H1 (cell line): ENCODE measurements around the gene PAXX.

Experiments
- ATF2 ChIP-seq: IDR thresholded peaks from 2 replicates; pipeline ENCODE4 v1.6.1; 2012; ENCODE audit warnings: low read length, inconsistent platforms
- CEBPB ChIP-seq: IDR thresholded peaks from 2 replicates; pipeline ENCODE4 v1.6.1; 2012; ENCODE audit warnings: low read depth, low read length
- CTCF ChIP-seq, 3 experiments: IDR thresholded peaks; 1 replicate in 2 of 3; 2 replicates in 1 of 3; pipeline versions ENCODE4 v1.5.1 to v1.6.1; 2011; ENCODE audit warnings: low read length in 3 of 3, mild to moderate bottlenecking in 3 of 3, inconsistent platforms in 2 of 3, low read depth in 1 of 3, moderate library complexity in 1 of 3; ENCODE audit not compliant: insufficient read depth in 1 of 3; ENCODE audit errors: control extremely low read depth in 1 of 3
- EP300 ChIP-seq, 2 experiments: IDR thresholded peaks; 1 replicate in 1 of 2; 2 replicates in 1 of 2; pipeline ENCODE4 v1.6.1; 2011 to 2012; ENCODE audit warnings: low read depth in 2 of 2, low read length in 2 of 2, mild to moderate bottlenecking in 2 of 2, borderline replicate concordance in 1 of 2, inconsistent platforms in 1 of 2, moderate library complexity in 1 of 2
- EZH2 ChIP-seq: fragments of 200-600 bp; sonication (generic); IDR thresholded peaks from 2 replicates; pipeline ENCODE4 v1.7.1; 2012; ENCODE audit warnings: low read depth, mild to moderate bottlenecking, moderate library complexity, low read length, inconsistent platforms; ENCODE audit not compliant: severe bottlenecking
- JUND ChIP-seq: IDR thresholded peaks from 2 replicates; pipeline ENCODE4 v1.6.1; 2011; ENCODE audit warnings: mild to moderate bottlenecking, improper control_type of control experiment, low read length
- KDM5A ChIP-seq: fragments of 200-600 bp; IDR thresholded peaks from 2 replicates; pipeline ENCODE4 v1.7.1; 2012; ENCODE audit warnings: mild to moderate bottlenecking, low read length, inconsistent platforms, mixed read lengths
- MAX ChIP-seq: IDR thresholded peaks from 2 replicates; pipeline ENCODE4 v1.6.1; 2012; ENCODE audit warnings: inconsistent platforms
- NANOG ChIP-seq: IDR thresholded peaks from 2 replicates; pipeline ENCODE4 v1.6.1; 2011; ENCODE audit warnings: low read length, low read depth, mild to moderate bottlenecking, inconsistent platforms; ENCODE audit not compliant: insufficient read depth, poor library complexity, severe bottlenecking
- POLR2A ChIP-seq, 2 experiments: IDR thresholded peaks; 1 replicate in 1 of 2; 2 replicates in 1 of 2; pipeline ENCODE4 v1.6.1; 2011; ENCODE audit warnings: low read depth in 2 of 2, low read length in 2 of 2, mild to moderate bottlenecking in 2 of 2; ENCODE audit errors: control extremely low read depth in 1 of 2
- POLR2AphosphoS5 ChIP-seq: IDR thresholded peaks from 2 replicates; pipeline ENCODE4 v1.6.1; 2011; ENCODE audit warnings: low read depth, low read length
- RAD21 ChIP-seq, 2 experiments: IDR thresholded peaks in 1 of 2; conservative IDR thresholded peaks in 1 of 2; 2 replicates each; pipeline ENCODE4 v1.6.1; 2011; ENCODE audit warnings: low read depth in 2 of 2, low read length in 2 of 2, improper control_type of control experiment in 1 of 2, inconsistent platforms in 1 of 2, mild to moderate bottlenecking in 1 of 2, moderate library complexity in 1 of 2
- SIRT6 ChIP-seq: IDR thresholded peaks from one replicate; pipeline ENCODE4 v1.7.1; 2012; ENCODE audit warnings: low read length, inconsistent platforms
- TCF12 ChIP-seq: IDR thresholded peaks from 2 replicates; pipeline ENCODE4 v1.6.1; 2011; ENCODE audit warnings: low read depth, mild to moderate bottlenecking, low read length

GRCh38 chr9:136971746-136972145 is 20.5 kb upstream of the PAXX start:
- TF ChIP-seq CTCF (IDR thresholded peaks at IDR 0.05; ENCODE audit: control extremely low read depth in 1 of 3, insufficient read depth in 1 of 3, low read depth in 1 of 3, low read length in 3 of 3) (no peak), ATF2 (no peak), POLR2A (IDR thresholded peaks at IDR 0.05; ENCODE audit: control extremely low read depth in 1 of 2, low read depth in 2 of 2, low read length in 2 of 2) (no peak), KDM5A (no peak), CEBPB (no peak), EP300 (IDR thresholded peaks at IDR 0.05; ENCODE audit: borderline replicate concordance in 1 of 2, low read depth in 2 of 2, low read length in 2 of 2) (no peak), EZH2 (no peak), NANOG (no peak), JUND (no peak), MAX (no peak), RAD21 (IDR thresholded peaks at IDR 0.05 in 1 of 2, conservative IDR thresholded peaks at IDR 0.05 in 1 of 2; ENCODE audit: low read depth in 2 of 2, low read length in 2 of 2) (no peak), SIRT6 (no peak), POLR2AphosphoS5 (no peak), TCF12 (no peak)
